Activated CD4-positive, alpha-beta T cell treated with anti-CD3 and anti-CD28 coated beads, Interleukin-2, Interleukin-6, amounts not matched to agents 100 ng/mL and 50 ng/mL, durations not matched to agents 16 hours and 8 hours (primary cell): ENCODE measurements around the gene ADH1C.

Experiments used
- DNase-seq: peaks from one replicate; pipeline ENCODE4 v3.0.0-alpha.2; 2020

The ADH1C gene

DNA sequence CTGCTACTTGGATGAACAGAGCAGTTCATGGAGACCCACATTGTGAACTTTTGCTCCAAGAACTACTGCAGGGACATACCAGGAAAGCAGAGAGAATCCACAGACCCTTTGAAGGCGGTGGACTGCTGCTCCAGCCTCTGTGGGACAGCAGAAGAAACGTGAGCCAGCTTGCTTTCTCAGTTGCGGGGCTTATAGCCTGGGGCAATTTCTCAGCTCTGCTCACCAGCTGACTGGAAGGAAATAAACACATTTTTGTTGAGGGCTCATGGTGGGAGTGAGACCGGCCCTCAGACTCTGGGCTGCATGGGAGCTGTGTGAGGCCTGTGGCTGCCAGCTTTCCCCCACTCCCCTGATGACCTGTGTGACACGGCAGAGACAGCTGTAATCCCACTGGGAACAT lies 59.2 kb downstream of the ADH1C start:
- no peak for DNase-seq

GRCh38 chr4:99290848-99291786 lies 61.4 kb downstream of the ADH1C start, which contains the start of gene ADH1A:
ADH1A (minus strand) TSS chr4:99290985; CDS start chr4:99290914, 71 bp downstream.
- DNase-seq = no peak
